HG03060 (cell line): ENCODE data around the gene GPANK1.

ENCODE experiments used
- ATAC-seq: cut with Tn5 transposase; IDR thresholded peaks from one replicate; pipeline ENCODE4 v1.9.1; 2021; ENCODE audit warnings: low read depth, moderate number of reproducible peaks; ENCODE audit not compliant: unreplicated experiment

GPANK1 gene

GRCh38 chr6:31621991-31622390 lies 42.8 kb downstream of the GPANK1 start:
- no peak for ATAC-seq

- ATAC-seq: no peak
Measured at GRCh38 chr6:31621320-31621939, 43.4 kb downstream of the GPANK1 start.

GRCh38 chr6:31620586-31621319 lies 44.0 kb downstream of the GPANK1 start, which contains the start of gene PRRC2A:
Gene PRRC2A (plus strand): TSS chr6:31620715. CDS start chr6:31622790, 2,075 bp downstream.
- peak; percentile 13 for ATAC-seq

GRCh38 chr6:31619805-31620585 lies 44.8 kb downstream of the GPANK1 start:
- peak; percentile 70 for ATAC-seq

GRCh38 chr6:31617010-31617409 lies 47.8 kb downstream of the GPANK1 start:
- ATAC-seq: no peak

GRCh38 chr6:31615748-31616147 lies 49.0 kb downstream of the GPANK1 start:
- no peak for ATAC-seq

GRCh38 chr6:31614684-31615578 lies 49.9 kb downstream of the GPANK1 start, which contains the start of gene AIF1:
Gene AIF1 (plus strand): TSS chr6:31615234. CDS start chr6:31615330, 96 bp downstream.
- ATAC-seq: no peak

- ATAC-seq: no peak
Measured at GRCh38 chr6:31614075-31614619, 50.6 kb downstream of the GPANK1 start.
